PC-9 (cell line): ENCODE results near the gene MUCL1. TPM values are rescaled to one million over a fixed set of nuclear protein-coding genes. Genes with fewer than 3 reads are reported as not detected.

Experiments used
- BruUV-seq: library from RNA; stranded (reverse); fragments of 400-500 nt; replicated peaks from 2 replicates; lab custom pipeline; 2021; lab: Mats Ljungman, UMichigan
- CTCF ChIA-PET: fragments of 300-600 bp; sonication (Branson Sonifier 250); formaldehyde crosslinking; loops from one replicate; lab custom pipeline; 2022; ENCODE audit warnings: antibody characterized with exemption; lab: Charles Lee
- POLR2A ChIA-PET: fragments of 300-600 bp; sonication (Branson Sonifier 250); formaldehyde crosslinking; loops from one replicate; lab custom pipeline; 2022; ENCODE audit warnings: antibody characterized with exemption; ENCODE audit not compliant: unreplicated experiment; lab: Charles Lee
- DNase-seq, 2 experiments: peaks; one replicate each; pipeline versions ENCODE4 v3.0.0 to v3.0.0-alpha.2; 2015 to 2022; ENCODE audit warnings: mixed read lengths in 1 of 2
- H2AFZ ChIP-seq: fragments of 200-600 bp; sonication (generic); 2 replicates; pipeline ENCODE4 v1.8.1; 2017; ENCODE audit warnings: antibody characterized with exemption
- H3F3A ChIP-seq: fragments of 200-600 bp; sonication (generic); 2 replicates; pipeline ENCODE4 v1.8.1; 2017; ENCODE audit warnings: antibody characterized with exemption, mild to moderate bottlenecking, low read depth; ENCODE audit not compliant: insufficient read depth
- H3K27ac ChIP-seq: fragments of 200-600 bp; sonication (generic); 2 replicates; pipeline ENCODE4 v1.6.1; 2016; ENCODE audit warnings: mixed run types
- H3K27me3 ChIP-seq: fragments of 200-600 bp; sonication (generic); 2 replicates; pipeline ENCODE4 v1.6.1; 2016; ENCODE audit warnings: low read depth, mixed run types; ENCODE audit not compliant: insufficient read depth
- H3K36me3 ChIP-seq: fragments of 200-600 bp; sonication (generic); 2 replicates; pipeline ENCODE4 v1.6.1; 2016; ENCODE audit warnings: low read depth, mixed run types
- H3K4me1 ChIP-seq: fragments of 200-600 bp; sonication (generic); replicated peaks from 2 replicates; pipeline ENCODE4 v1.6.1; 2016; ENCODE audit warnings: mixed run types; ENCODE audit not compliant: insufficient read depth
- H3K4me2 ChIP-seq: fragments of 200-600 bp; sonication (generic); 2 replicates; pipeline ENCODE4 v1.6.1; 2017; ENCODE audit warnings: mixed run types
- H3K4me3 ChIP-seq: fragments of 200-600 bp; sonication (generic); 2 replicates; pipeline ENCODE4 v1.6.1; 2016; ENCODE audit warnings: mixed run types
- H3K79me2 ChIP-seq: fragments of 200-600 bp; sonication (generic); 2 replicates; pipeline ENCODE4 v1.6.1; 2017; ENCODE audit warnings: low read depth, mixed run types
- H3K9me2 ChIP-seq: fragments of 200-600 bp; sonication (generic); 2 replicates; pipeline ENCODE4 v1.8.1; 2017; ENCODE audit warnings: mild to moderate bottlenecking; ENCODE audit not compliant: insufficient read depth
- H3K9me3 ChIP-seq: fragments of 200-600 bp; sonication (generic); 2 replicates; pipeline ENCODE4 v1.8.1; 2016; ENCODE audit warnings: low read depth; ENCODE audit not compliant: insufficient read depth
- H4K20me1 ChIP-seq: fragments of 200-600 bp; sonication (generic); 2 replicates; pipeline ENCODE4 v1.8.1; 2017; ENCODE audit not compliant: insufficient read depth
- EZH2 ChIP-seq: fragments of 200-600 bp; sonication (generic); IDR thresholded peaks from 2 replicates; pipeline ENCODE4 v1.8.0; 2017; ENCODE audit warnings: antibody characterized with exemption, low read depth
- intact Hi-C: fragments of 100-400 bp; cut with micrococcal nuclease; formaldehyde crosslinking; loops from one replicate; pipeline ENCODE4 v1.10.0; 2022; ENCODE audit not compliant: unreplicated experiment
- total RNA-seq: library from RNA; stranded (reverse); gene quantifications from 2 replicates; pipeline ENCODE4 v1.2.3, GENCODE V29; 2021
- TF ChIP-seq, protein P1 (sequence below): fragments of 200-600 bp; sonication (generic); conservative IDR thresholded peaks from 2 replicates; pipeline ENCODE4 v1.6.1; 2017; ENCODE audit warnings: mixed run types, antibody characterized with exemption, mild to moderate bottlenecking, moderate library complexity

MUCL1 gene
- total RNA-seq, 1 experiment from 2014 or later = not detected

DNA sequence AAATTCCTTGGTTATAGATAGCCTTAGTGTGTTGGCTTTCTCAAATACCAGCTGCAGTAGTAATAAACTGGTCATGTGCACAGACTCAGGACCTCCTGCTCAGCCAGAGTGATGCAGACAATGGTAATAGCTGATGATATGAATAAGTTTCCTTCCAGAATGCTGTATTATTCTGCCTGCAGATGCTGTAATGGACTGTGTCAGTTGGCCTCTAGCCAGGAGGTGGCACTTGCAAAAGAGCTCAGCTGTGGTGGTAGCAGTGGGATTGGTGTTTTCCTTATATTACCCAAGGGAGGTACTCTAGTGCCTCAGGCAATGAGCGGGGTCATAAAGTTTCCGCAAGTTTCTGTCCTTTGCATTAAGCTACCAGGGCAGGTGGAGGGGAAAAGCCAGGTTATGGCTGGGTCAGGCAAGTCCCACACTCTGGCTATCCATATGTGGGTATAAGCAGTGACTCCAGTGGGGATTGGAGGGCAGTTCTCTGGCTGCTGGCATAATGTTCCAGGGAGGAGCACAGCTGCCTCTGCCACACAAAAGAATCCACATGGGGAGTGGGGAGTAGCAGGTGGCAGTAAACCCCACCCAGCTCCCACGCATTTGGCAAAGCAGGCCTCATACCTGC, 14.0 kb upstream of the MUCL1 start:
- H3K4me2 ChIP-seq = no peak overlapping the region
- H4K20me1 ChIP-seq = no peaks in the 10 kb centered on the region
- CTCF ChIA-PET = no interaction called here
- no peak for DNase-seq
- H3F3A ChIP-seq = no peaks in the 10 kb centered on the region
- BruUV-seq = no TSS peak
- no peak overlapping the region for H3K4me3 ChIP-seq
- no peak overlapping the region for H2AFZ ChIP-seq
- no peak for TF ChIP-seq EZH2
- TF ChIP-seq, protein P1, sequence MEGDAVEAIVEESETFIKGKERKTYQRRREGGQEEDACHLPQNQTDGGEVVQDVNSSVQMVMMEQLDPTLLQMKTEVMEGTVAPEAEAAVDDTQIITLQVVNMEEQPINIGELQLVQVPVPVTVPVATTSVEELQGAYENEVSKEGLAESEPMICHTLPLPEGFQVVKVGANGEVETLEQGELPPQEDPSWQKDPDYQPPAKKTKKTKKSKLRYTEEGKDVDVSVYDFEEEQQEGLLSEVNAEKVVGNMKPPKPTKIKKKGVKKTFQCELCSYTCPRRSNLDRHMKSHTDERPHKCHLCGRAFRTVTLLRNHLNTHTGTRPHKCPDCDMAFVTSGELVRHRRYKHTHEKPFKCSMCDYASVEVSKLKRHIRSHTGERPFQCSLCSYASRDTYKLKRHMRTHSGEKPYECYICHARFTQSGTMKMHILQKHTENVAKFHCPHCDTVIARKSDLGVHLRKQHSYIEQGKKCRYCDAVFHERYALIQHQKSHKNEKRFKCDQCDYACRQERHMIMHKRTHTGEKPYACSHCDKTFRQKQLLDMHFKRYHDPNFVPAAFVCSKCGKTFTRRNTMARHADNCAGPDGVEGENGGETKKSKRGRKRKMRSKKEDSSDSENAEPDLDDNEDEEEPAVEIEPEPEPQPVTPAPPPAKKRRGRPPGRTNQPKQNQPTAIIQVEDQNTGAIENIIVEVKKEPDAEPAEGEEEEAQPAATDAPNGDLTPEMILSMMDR = no peak
- no peaks in the 10 kb centered on the region for H3K79me2 ChIP-seq
- H3K27me3 ChIP-seq = no peaks in the 10 kb centered on the region
- no peaks in the 10 kb centered on the region for H3K9me3 ChIP-seq
- POLR2A ChIA-PET = no interaction called here
- no peaks in the 10 kb centered on the region for H3K36me3 ChIP-seq
- intact Hi-C loops = no loop called here
- no peak overlapping the region for H3K27ac ChIP-seq
- no peaks in the 10 kb centered on the region for H3K4me1 ChIP-seq
- H3K9me2 ChIP-seq = no peaks in the 10 kb centered on the region

DNA sequence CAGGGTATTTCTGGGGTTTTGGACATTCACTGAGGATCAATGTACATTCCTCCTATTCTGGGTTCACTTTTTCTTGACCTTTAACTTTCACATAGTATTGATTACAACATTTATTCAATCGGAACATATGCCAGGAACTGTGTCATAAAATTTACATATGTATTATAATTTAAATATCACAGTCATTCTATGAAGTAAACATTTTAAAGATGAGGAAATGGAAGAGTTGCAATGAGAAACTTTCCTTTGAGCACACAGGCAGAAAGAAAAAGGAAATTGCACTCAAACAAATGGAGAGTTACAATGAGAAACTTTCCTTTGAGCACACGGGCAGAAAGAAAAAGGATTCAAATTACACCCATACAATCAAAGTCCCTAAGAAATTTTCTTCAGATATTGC, 3.1 kb downstream of the MUCL1 start:
- Histone ChIP-seq H3K36me3 (no peaks in the 10 kb centered on the region), H4K20me1 (no peaks in the 10 kb centered on the region), H3K4me2 (no peak overlapping the region), H3F3A (no peaks in the 10 kb centered on the region), H3K27me3 (peaks cover 36% of the 10 kb centered on the region; the same call in 1 of the 2 replicates), H3K4me1 (no peaks in the 10 kb centered on the region), H3K27ac (no peak overlapping the region), H3K9me3 (no peaks in the 10 kb centered on the region), H3K9me2 (no peaks in the 10 kb centered on the region), H3K79me2 (no peaks in the 10 kb centered on the region), H3K4me3 (no peak overlapping the region), H2AFZ (no peak overlapping the region)
- ChIA-PET CTCF (no interaction called here), POLR2A (no interaction called here)
- TF ChIP-seq, protein P1 = no peak
- TF ChIP-seq EZH2 = no peak
- intact Hi-C loops = no loop called here
- DNase-seq = no peak
- BruUV-seq = no TSS peak

DNA sequence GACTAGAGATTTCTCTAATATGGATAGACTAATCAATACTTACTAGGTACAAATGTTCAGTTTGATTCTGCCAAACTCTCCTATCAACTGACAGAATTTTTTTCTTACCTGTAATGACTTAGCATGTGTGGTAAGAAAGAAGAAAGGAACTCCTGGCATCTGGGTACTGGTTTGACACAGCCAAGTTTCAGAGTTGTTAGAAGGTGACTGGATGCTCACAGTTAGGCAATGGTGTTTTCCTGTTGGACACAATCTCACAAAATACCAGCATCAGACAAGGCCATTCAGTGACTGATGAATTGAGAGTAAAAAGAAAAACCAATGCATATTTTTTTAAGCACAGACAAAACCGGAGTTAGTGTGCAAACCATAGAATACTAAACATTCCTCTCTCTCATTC, 4.2 kb downstream of the MUCL1 start:
- Histone ChIP-seq H4K20me1 (no peaks in the 10 kb centered on the region), H3K4me3 (no peak overlapping the region), H2AFZ (no peak overlapping the region), H3K36me3 (no peaks in the 10 kb centered on the region), H3K4me2 (no peak overlapping the region), H3K79me2 (no peaks in the 10 kb centered on the region), H3K27me3 (peaks cover 36% of the 10 kb centered on the region; the same call in 1 of the 2 replicates), H3K4me1 (no peaks in the 10 kb centered on the region), H3F3A (no peaks in the 10 kb centered on the region), H3K9me3 (no peaks in the 10 kb centered on the region), H3K27ac (no peak overlapping the region), H3K9me2 (no peaks in the 10 kb centered on the region)
- ChIA-PET POLR2A (no interaction called here), CTCF (no interaction called here)
- no peak for DNase-seq
- BruUV-seq = no TSS peak
- intact Hi-C loops = no loop called here
- TF ChIP-seq, protein P1 = no peak
- no peak for TF ChIP-seq EZH2
